SK-N-MC (cell line): ENCODE data around the gene CDC45.

ENCODE experiments used
- DNase-seq: peaks from one replicate; pipeline ENCODE4 v3.0.0-alpha.2; 2011; ENCODE audit warnings: low read depth, low spot score
- H3K27ac ChIP-seq: fragments of 200-600 bp; sonication (generic); 2 replicates; pipeline ENCODE4 v1.5.1; 2016; ENCODE audit warnings: mixed run types
- H3K36me3 ChIP-seq: fragments of 200-600 bp; sonication (generic); 2 replicates; pipeline ENCODE4 v1.6.1; 2017; ENCODE audit warnings: antibody characterized with exemption, low read length, mixed read lengths; ENCODE audit not compliant: insufficient read depth
- H3K4me3 ChIP-seq: fragments of 200-600 bp; sonication (generic); 2 replicates; pipeline ENCODE4 v1.5.1; 2016
- H3K9ac ChIP-seq: fragments of 200-600 bp; sonication (generic); 2 replicates; pipeline ENCODE4 v1.8.0; 2017; ENCODE audit warnings: mixed run types, mixed read lengths; ENCODE audit not compliant: insufficient read length
- H3K9me3 ChIP-seq: fragments of 200-600 bp; sonication (generic); 2 replicates; pipeline ENCODE4 v1.6.1; 2017; ENCODE audit warnings: low read depth, mild to moderate bottlenecking, antibody characterized with exemption, low read length, moderate library complexity, mixed read lengths
- EZH2 ChIP-seq: fragments of 200-600 bp; sonication (generic); IDR thresholded peaks from one replicate; pipeline ENCODE4 v1.6.1; 2017; ENCODE audit warnings: antibody characterized with exemption
- FOXP2 ChIP-seq: optimal IDR thresholded peaks from 2 replicates; pipeline ENCODE3; 2011; ENCODE audit warnings: mild to moderate bottlenecking, moderate library complexity; ENCODE audit not compliant: insufficient read depth; ENCODE audit errors: extremely low read length, control extremely low read depth
- POLR2AphosphoS5 ChIP-seq: IDR thresholded peaks from 2 replicates; pipeline ENCODE4 v1.6.1; 2012; ENCODE audit warnings: mild to moderate bottlenecking, low read depth, low read length, borderline replicate concordance

The CDC45 gene, protein sequence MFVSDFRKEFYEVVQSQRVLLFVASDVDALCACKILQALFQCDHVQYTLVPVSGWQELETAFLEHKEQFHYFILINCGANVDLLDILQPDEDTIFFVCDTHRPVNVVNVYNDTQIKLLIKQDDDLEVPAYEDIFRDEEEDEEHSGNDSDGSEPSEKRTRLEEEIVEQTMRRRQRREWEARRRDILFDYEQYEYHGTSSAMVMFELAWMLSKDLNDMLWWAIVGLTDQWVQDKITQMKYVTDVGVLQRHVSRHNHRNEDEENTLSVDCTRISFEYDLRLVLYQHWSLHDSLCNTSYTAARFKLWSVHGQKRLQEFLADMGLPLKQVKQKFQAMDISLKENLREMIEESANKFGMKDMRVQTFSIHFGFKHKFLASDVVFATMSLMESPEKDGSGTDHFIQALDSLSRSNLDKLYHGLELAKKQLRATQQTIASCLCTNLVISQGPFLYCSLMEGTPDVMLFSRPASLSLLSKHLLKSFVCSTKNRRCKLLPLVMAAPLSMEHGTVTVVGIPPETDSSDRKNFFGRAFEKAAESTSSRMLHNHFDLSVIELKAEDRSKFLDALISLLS

DNA sequence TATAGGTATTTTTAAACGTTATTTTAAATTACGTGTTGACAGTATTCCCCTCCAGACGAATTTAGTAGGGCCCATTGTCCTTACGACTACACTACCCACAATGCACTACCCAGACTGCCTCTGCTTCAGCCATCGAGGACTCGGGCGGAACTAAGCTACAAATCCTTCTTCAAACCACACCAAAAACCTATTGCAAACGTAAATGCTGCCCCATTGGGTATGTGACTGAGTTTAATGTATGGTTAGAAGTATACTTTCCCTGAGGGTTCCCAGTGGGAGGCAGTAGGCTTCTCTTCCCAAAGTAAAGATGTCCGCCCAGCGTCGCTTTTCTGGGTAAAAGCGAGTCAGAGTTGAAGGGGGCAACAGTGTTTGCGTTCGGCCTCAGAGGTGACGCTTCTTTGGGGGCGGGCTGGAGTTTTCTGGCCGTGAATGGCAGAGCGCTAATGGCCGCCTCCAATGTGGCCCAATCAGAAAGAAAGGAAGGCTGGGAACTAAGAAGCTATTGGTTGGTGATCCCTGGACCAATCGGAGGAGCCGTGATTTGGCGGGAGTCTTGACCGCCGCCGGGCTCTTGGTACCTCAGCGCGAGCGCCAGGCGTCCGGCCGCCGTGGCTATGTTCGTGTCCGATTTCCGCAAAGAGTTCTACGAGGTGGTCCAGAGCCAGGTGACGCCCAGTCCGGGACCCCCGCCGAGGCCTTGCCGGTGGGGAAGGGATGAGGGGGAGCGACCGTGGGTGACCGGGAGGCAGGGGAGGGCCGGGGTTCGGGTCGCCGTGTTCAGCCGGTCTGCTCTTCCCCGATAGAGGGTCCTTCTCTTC lies at the start of gene CDC45:
Gene CDC45 (plus strand): TSS at position 566 of the 818 bp plus-strand sequence. CDS start 49 bp downstream, at position 615.
- peak within 1 kb of the TSS; percentile 96 for H3K4me3 ChIP-seq
- H3K9me3 ChIP-seq, result no peaks in the 10 kb centered on the region
- H3K27ac ChIP-seq, result peak within 1 kb of the TSS; percentile 99
- H3K9ac ChIP-seq, result peak within 1 kb of the TSS; percentile 99
- TF ChIP-seq POLR2AphosphoS5 (peak; percentile 64; the same call in 1 of the 2 replicates), EZH2 (no peak)
- peak; percentile 93 for DNase-seq
- H3K36me3 ChIP-seq, result peaks cover 34% of the 10 kb centered on the region

DNA sequence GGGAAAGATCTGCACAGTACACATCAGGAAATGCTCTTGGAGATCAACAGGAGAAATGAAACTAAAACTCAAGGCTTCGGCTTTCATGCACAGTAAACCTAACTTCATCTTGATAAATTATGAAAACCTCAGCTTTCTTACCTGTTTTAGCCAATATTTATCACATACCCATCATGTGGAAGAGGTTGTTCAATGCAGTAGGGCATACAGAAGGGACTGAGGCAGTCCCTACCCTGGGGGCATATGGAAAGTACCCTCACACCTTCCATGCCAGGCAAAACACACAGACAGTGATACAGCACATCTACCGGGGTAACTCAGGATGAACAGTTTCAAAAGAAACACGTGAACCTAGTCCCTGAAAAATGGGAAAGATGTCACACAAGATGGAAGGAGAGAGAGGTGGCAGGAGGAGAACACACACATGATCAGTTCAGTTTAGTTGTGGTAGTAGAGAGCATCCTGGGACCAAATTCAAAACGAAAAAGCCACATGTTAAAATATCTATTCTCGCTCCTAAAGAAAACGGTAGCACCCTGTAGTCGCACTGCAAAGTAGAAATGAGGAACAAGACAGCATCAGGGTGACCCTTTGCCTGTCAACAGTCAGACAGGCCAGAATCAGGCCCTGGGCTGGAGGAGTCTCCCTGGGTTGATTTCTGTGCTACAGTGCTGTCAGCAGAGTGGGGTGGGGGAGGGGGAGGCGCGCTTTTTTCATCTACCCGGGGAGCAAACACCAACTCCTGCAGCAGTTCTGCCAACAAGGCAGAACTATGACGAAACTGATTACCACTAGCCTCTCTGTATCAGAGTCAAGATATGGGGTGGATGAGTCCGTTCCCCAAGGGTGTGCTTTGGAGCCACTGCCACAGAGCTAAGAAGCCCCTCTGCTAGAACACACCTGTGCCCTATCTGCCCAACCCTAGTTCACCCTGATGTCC lies 49.5 kb upstream of the CDC45 start:
- DNase-seq, result no peak

DNA sequence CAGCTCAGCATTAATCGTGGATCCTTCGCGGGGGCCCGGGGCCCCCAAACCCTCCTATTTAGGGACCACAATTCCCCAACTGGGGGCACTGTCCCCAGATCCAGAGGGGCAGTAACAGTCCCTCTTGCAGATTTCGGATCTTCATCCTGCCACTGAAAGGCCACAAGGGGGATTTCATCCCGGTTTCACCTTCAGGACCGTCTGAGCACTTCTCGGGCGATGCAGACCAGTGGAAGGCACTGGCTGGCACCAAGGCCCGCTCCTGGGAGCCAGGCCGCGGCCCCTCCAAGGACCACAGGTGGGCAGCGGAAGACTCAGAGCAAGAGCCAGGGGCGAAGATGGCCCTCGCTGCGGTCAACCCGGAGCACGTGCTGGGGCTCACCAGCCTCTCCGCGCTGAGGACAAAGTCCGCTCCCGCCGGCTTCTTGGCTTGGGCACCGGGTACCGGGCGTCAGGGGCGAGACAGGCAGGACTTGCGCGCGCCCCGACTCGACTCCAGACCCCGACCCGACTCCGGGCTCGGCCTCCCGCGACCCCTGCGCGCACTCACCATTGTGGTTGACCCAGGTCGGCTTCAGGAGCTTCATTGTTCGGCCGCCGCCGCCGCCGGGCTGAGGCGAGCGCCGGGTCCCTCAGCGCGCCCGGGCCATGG lies 48.7 kb upstream of the CDC45 start:
- no peak for TF ChIP-seq EZH2
- TF ChIP-seq POLR2AphosphoS5, result no peak
- no peak for TF ChIP-seq FOXP2
- H3K9ac ChIP-seq, result peak overlapping the region; percentile 73
- H3K4me3 ChIP-seq, result peak overlapping the region; percentile 78
- peaks cover 6% of the 10 kb centered on the region; the same call in 1 of the 2 replicates for H3K36me3 ChIP-seq
- no peaks in the 10 kb centered on the region for H3K9me3 ChIP-seq
- H3K27ac ChIP-seq, result no peak overlapping the region
- DNase-seq, result no peak

More for the DNA sequence above, 49.5 kb upstream of the CDC45 start:
- H3K36me3 ChIP-seq, result peaks cover 2% of the 10 kb centered on the region; the same call in 1 of the 2 replicates
- no peak overlapping the region for H3K27ac ChIP-seq
- H3K4me3 ChIP-seq, result peak overlapping the region; percentile 78
- TF ChIP-seq EZH2, result no peak
- TF ChIP-seq POLR2AphosphoS5, result no peak
- TF ChIP-seq FOXP2, result no peak
- peak overlapping the region; percentile 73 for H3K9ac ChIP-seq
- H3K9me3 ChIP-seq, result no peaks in the 10 kb centered on the region

DNA sequence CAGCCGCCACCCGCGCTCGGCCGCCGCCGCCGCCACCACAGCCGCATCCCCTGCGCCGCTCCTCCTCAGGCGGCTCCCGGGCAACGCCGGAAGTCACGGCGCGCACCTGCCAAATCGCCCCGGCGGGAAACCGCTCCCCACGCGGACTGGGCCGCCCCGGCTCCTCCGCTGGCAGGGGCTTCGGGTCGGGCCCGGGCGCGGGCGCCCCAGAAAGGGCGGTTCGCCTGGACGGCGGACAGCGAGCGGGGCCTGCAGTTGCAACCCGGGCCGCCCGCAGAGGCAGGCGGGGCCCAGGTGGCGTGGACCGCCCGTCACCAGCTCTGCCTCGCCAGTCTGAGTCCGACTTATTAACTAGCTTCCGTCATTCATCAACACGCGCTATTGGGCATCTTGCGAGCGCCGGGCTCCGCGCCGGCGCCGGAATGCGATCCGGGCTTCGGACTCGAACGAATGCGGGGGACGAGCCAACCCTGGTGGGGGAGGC lies 48.0 kb upstream of the CDC45 start, which contains the start of gene HIRA:
Gene HIRA (minus strand): TSS at position 85 of the 484 bp plus-strand sequence. CDS start 257 bp downstream, outside the sequence.
- DNase-seq, result no peak
- H3K4me3 ChIP-seq, result peak within 1 kb of the TSS; percentile 80
- H3K36me3 ChIP-seq, result peaks cover 6% of the 10 kb centered on the region; the same call in 1 of the 2 replicates
- H3K9me3 ChIP-seq, result no peaks in the 10 kb centered on the region
- peak within 1 kb of the TSS; percentile 74 for H3K27ac ChIP-seq
- H3K9ac ChIP-seq, result peak within 1 kb of the TSS; percentile 86
- TF ChIP-seq EZH2 (no peak), POLR2AphosphoS5 (no peak), FOXP2 (no peak)

DNA sequence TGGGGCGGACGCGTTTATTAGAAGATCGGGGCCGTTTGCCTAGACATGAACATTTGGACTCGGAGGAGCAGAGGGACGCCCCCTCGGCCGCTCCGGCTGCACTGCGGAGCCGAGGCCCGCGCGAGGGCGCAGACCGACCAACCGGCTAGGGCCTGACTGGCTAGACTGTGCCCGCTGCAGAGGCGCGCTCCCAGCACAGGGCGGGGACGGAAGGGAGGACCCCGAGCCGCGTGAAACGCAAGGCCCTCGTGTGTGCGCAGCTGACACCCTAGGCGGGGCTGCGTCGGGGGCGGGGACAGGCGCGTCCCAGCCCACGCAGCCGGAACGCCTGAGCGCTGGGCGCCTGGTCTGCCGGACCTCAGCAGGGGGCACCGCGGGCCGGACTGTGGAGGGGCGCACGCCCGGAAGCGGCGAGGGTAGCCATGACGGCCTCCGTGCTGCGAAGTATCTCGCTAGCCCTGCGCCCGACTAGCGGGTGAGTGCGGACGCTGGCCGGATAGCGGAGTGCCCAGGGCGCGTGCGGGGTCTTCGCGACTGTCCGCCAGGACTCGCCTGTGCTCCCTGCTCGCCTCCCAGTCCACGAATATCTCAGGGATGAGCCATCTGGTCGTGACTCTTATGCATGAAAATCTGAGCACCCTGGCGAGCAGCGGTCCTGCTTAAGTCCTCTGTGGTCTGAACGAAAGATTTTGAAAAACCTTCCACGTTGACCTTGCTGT lies 47.4 kb upstream of the CDC45 start, which contains the start of gene MRPL40:
Gene MRPL40 (plus strand): TSS at position 413 of the 719 bp plus-strand sequence. CDS start 10 bp downstream, at position 423.
- no peak for TF ChIP-seq EZH2
- TF ChIP-seq FOXP2, result peak; percentile 91
- peak; percentile 98 for TF ChIP-seq POLR2AphosphoS5
- H3K27ac ChIP-seq, result peak within 1 kb of the TSS; percentile 74
- DNase-seq, result no peak
- peak within 1 kb of the TSS; percentile 86 for H3K9ac ChIP-seq
- no peaks in the 10 kb centered on the region for H3K9me3 ChIP-seq
- H3K4me3 ChIP-seq, result peak within 1 kb of the TSS; percentile 80
- peaks cover 6% of the 10 kb centered on the region; the same call in 1 of the 2 replicates for H3K36me3 ChIP-seq

DNA sequence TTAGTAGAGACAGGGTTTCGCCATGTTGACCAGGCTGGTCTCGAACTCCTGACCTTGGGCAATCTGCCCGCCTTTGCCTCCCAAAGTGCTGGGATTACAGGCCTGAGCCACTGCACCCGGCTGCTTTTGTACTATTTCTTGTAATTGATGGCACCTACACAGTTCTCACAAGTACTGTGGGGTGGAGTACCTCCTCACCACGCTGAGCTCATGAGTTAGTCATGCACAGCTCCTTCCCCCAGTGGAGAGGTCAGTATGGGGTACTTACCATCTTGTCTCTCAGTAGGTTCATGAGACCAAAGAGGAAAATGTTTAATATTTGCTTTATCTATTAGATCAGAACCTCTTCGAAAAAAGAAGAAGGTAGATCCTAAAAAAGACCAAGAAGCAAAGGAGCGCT lies 45.3 kb upstream of the CDC45 start:
- H3K9ac ChIP-seq, result no peak overlapping the region
- H3K9me3 ChIP-seq, result no peaks in the 10 kb centered on the region
- DNase-seq, result no peak
- H3K36me3 ChIP-seq, result peaks cover 6% of the 10 kb centered on the region; the same call in 1 of the 2 replicates
- H3K4me3 ChIP-seq, result no peak overlapping the region
- TF ChIP-seq FOXP2 (no peak), EZH2 (no peak), POLR2AphosphoS5 (no peak)
- H3K27ac ChIP-seq, result no peak overlapping the region
